ENCODE measurements around the gene ATP1A2. TPM values are rescaled to one million over a fixed set of nuclear protein-coding genes. Genes with fewer than 3 reads are reported as not detected.

ATP1A2 gene
- total RNA-seq, 1 donor from 2014 or later = 93.6 TPM

- no peaks in the 10 kb centered on the region for H3K36me3 Mint-ChIP-seq (ENCODE audit: low read depth)
- TF ChIP-seq, protein P1, sequence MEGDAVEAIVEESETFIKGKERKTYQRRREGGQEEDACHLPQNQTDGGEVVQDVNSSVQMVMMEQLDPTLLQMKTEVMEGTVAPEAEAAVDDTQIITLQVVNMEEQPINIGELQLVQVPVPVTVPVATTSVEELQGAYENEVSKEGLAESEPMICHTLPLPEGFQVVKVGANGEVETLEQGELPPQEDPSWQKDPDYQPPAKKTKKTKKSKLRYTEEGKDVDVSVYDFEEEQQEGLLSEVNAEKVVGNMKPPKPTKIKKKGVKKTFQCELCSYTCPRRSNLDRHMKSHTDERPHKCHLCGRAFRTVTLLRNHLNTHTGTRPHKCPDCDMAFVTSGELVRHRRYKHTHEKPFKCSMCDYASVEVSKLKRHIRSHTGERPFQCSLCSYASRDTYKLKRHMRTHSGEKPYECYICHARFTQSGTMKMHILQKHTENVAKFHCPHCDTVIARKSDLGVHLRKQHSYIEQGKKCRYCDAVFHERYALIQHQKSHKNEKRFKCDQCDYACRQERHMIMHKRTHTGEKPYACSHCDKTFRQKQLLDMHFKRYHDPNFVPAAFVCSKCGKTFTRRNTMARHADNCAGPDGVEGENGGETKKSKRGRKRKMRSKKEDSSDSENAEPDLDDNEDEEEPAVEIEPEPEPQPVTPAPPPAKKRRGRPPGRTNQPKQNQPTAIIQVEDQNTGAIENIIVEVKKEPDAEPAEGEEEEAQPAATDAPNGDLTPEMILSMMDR (conservative IDR thresholded peaks at IDR 0.05) = no peak
- H3K27me3 Mint-ChIP-seq (ENCODE audit: low read depth) = no peaks in the 10 kb centered on the region
Observed at GRCh38 chr1:160186246-160186645, 70.7 kb downstream of the ATP1A2 start.

GRCh38 chr1:160186729-160187128 is 71.2 kb downstream of the ATP1A2 start:
- no peak for DNase-seq (ENCODE audit: low read depth, low spot score)
- TF ChIP-seq, protein P1 (conservative IDR thresholded peaks at IDR 0.05) = no peak
- H3K36me3 Mint-ChIP-seq (ENCODE audit: low read depth) = no peaks in the 10 kb centered on the region
- no peak overlapping the region for H3K27ac Mint-ChIP-seq (ENCODE audit: unreplicated experiment)
- H3K27me3 Mint-ChIP-seq (ENCODE audit: low read depth) = no peaks in the 10 kb centered on the region
- H3K9me3 Mint-ChIP-seq = no peaks in the 10 kb centered on the region
- H3K4me3 Mint-ChIP-seq = no peak overlapping the region
- H3K4me1 Mint-ChIP-seq = peaks cover 15% of the 10 kb centered on the region

More at GRCh38 chr1:160186246-160186645, 70.7 kb downstream of the ATP1A2 start:
- H3K27ac Mint-ChIP-seq (ENCODE audit: unreplicated experiment) = peak overlapping the region; percentile 12
- H3K4me3 Mint-ChIP-seq = no peak overlapping the region
- no peaks in the 10 kb centered on the region for H3K9me3 Mint-ChIP-seq
- peaks cover 15% of the 10 kb centered on the region for H3K4me1 Mint-ChIP-seq
- DNase-seq (ENCODE audit: low read depth, low spot score) = no peak

DNA sequence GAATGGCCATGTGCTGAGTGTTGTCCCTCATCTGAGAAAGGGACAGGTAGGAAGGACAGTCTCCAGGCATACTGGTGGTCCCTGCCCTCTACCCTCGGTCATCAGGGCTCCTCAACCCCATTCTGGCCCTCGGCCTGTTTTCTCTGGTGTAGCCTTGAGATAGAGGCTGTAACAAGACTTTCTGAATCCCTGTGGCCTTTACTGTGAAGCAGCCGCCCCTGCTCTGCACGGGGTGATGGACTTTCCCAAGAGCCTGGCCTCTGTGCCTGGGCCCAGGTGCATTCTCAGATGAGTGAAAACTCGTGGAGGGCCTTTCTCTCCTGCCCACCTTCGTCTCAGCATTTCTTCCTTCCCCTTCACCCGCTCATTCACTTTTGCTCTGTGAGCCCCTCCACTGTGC is 71.8 kb downstream of the ATP1A2 start:
- peaks cover 15% of the 10 kb centered on the region for H3K4me1 Mint-ChIP-seq
- no peak overlapping the region for H3K27ac Mint-ChIP-seq (ENCODE audit: unreplicated experiment)
- H3K27me3 Mint-ChIP-seq (ENCODE audit: low read depth) = no peaks in the 10 kb centered on the region
- TF ChIP-seq, protein P1 (conservative IDR thresholded peaks at IDR 0.05) = no peak
- no peak overlapping the region for H3K4me3 Mint-ChIP-seq
- no peaks in the 10 kb centered on the region for H3K9me3 Mint-ChIP-seq
- H3K36me3 Mint-ChIP-seq (ENCODE audit: low read depth) = no peaks in the 10 kb centered on the region
- DNase-seq (ENCODE audit: low read depth, low spot score) = no peak

GRCh38 chr1:160188341-160188740 is 72.8 kb downstream of the ATP1A2 start:
- Mint-ChIP-seq H3K4me1 (peaks cover 15% of the 10 kb centered on the region), H3K9me3 (no peaks in the 10 kb centered on the region), H3K36me3 (ENCODE audit: low read depth) (no peaks in the 10 kb centered on the region), H3K4me3 (no peak overlapping the region), H3K27ac (ENCODE audit: unreplicated experiment) (no peak overlapping the region), H3K27me3 (ENCODE audit: low read depth) (no peaks in the 10 kb centered on the region)
- TF ChIP-seq, protein P1 (conservative IDR thresholded peaks at IDR 0.05) = no peak
- no peak for DNase-seq (ENCODE audit: low read depth, low spot score)

DNA sequence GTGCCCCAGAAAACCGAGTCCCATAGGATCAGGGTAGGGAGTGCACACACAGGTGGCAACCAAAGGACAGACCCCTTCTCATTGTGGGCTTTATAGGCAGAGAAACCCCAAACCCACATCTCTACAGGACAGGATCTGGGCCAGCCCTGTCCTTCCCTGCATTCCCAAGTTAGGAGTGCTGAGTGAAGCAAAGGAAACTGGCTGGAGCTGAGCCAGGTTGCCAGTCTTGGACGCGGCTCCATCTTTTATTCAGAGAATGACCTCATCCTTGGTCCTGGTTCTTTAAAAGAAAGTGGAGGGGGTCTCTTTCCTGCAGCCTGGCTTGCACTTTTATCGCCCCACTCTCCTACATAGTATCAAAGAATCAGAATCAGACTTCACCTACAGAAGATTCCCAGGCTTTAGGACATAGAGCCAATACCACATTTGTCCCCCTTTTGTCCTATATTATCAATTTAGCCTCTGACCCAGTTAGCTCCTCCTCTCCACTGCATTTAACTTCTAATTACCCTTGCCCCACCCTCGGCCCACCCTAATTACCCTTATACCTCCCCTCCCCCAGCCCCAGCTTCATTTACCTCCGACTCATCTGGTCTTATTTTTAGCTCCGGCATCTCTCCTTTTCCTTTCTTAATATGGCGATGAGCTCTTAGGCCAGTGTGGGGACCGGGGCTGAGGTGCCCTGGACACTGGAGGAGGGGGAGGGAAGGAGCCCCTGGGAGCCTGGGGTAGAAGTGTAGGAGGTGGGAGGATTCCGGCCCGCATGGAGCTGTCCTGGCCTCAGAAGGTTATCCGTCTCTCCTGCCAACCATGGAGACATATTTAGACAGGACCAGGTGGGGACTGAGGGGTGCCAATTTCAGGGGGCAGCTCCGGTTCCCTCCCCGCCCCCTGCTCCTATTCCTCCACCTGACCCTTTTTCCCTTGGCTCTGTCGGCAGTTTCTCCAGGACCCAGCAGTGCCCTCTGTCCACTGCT is 74.4 kb downstream of the ATP1A2 start, which contains the start of gene CASQ1:
Gene CASQ1 (plus strand): TSS at position 927 of the 977 bp plus-strand sequence. CDS start 177 bp downstream, outside the sequence.
- Mint-ChIP-seq H3K36me3 (ENCODE audit: low read depth) (no peaks in the 10 kb centered on the region), H3K27ac (ENCODE audit: unreplicated experiment) (no peak within 1 kb of the TSS), H3K4me1 (peaks cover 15% of the 10 kb centered on the region), H3K4me3 (no peak within 1 kb of the TSS), H3K27me3 (ENCODE audit: low read depth) (no peaks in the 10 kb centered on the region), H3K9me3 (no peaks in the 10 kb centered on the region)
- TF ChIP-seq, protein P1 (conservative IDR thresholded peaks at IDR 0.05) = no peak
- DNase-seq (ENCODE audit: low read depth, low spot score) = no peak
